Right renal pelvis (tissue), 4 donors: ENCODE data around the gene RAD51B. TPM values are rescaled to one million over a fixed set of nuclear protein-coding genes. Genes with fewer than 3 reads are reported as not detected.
"Not testable (repeated sequence)": the region's sequence is repeated elsewhere in the genome, so short reads cannot be mapped to it uniquely, and the experiment has no call there.

Experiments used
- DNase-seq, 4 donors: peaks; one replicate each; pipeline ENCODE4 v3.0.0-alpha.2; 2013; ENCODE audit warnings: low read depth in 4 of 4, low spot score in 3 of 4, missing footprints in 1 of 4
- polyA plus RNA-seq, 4 donors: library from polyadenylated mRNA; unstranded; fragments of 120-200 nt; gene quantifications; one replicate each; pipeline ENCODE4 v1.2.1, GENCODE V29; 2013; ENCODE audit not compliant: insufficient read length in 4 of 4

RAD51B gene
- polyA plus RNA-seq, 4 donors = 10.7 to 11.6 (median 11.3) TPM

DNA sequence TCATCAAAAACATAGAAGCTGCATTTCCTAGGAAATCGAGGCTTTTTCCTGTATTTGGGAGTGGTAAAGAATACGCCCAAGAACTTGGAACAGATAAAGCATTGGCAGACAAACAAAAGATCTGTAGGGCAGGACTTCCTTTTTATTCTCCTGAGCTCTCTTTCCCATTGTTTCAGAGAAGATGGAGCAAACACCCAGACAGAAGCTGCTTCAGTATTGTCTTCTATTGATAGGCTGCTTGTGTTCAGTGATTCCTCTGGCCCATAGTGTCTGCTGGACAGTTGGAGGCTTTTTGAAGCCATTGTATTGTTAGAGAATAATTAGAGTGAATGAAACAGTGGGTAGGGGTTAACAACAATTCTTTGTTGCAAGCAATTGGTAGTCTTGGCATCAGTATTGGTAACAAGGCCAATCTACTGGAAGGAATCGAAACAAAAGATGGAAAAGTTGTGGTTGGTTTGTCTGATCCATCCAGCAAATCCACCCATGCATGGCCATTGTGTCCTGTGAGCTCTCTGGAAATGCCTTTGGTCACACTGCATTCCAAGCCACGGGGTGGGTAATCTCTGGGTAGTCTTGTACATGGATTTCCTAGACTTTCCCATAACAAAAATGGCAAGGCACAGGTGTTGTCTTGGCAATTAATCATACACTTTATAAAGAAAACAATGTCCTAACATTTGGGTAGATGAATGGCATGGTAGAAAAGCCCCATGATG lies 424.8 kb downstream of the RAD51B start:
- no peak for DNase-seq

DNA sequence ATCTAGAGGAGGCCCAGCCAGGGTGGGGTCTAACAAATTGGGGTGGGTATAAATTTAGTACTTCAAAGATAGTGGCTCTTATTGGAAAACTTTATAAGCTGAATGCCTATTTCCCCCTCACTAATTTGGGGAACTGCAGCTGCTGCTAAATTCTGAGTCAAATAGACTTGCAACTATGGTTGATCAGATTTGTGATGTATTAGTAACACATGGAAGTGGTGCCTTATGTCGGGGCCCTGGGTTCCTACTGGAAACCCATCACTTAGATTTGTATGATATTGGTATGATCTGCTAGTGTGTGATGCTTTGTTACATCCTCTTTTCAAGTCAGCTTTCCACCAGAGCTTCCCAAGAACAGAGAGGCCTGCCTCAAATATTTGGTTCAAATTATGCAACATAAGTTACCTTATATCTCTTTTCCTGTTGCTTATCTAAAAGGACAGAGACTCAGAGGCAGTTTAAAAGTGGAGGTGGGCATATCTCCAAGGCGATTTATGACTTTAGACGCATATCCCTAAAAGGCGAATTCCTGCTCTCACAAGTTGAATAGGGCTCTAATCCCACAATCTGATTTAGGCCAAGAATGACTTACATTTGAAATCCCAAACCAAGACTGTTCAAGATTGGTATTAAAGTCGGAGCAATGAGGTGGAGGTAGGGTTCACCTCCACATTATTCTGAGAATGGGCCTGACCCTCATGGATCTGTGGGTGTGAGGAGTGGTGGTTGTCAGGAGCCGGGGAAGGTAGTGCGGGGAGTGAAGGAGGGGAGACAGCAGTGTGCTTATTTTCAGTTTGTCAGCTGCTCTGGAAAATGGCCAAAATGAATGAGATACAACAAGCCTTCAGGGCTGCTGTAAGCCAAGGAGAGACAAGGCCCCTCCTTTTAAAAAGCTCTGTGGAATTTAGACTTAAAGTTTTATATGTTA lies 425.8 kb downstream of the RAD51B start:
- no peak for DNase-seq

DNA sequence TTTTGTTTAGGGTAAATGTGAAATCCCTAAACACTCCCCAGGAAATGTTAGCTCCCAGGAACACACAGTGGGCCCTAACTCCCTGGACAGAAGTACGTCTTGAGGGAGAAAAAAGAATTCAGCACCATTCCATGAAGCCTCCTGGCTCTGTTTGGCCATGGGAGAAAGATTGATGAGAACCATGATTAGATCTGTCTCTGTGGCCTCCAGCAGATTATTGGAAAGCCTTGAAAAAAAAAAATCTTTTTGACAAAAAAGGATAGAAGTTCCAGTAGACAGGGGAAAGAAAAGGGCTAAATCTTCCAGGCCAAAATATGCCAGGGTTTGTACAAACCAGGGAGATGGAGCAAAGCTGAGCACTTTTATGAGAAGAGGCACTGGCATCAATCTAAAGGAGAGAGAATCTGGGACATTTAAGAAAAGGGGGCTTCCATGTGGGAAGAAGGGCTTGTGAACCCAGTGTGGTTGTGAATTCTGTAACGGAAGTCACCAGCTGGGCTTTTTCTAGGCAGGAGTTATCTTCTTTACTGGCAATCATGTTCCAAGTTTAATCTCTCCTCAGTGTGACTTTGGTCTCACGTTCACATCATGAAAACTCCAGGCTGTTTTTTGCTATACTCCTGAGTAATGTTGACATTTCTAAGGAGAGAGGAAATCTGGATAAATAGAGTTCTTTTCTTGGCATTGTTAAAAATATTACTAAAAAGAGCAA lies 426.7 kb downstream of the RAD51B start:
- DNase-seq = no peak

DNA sequence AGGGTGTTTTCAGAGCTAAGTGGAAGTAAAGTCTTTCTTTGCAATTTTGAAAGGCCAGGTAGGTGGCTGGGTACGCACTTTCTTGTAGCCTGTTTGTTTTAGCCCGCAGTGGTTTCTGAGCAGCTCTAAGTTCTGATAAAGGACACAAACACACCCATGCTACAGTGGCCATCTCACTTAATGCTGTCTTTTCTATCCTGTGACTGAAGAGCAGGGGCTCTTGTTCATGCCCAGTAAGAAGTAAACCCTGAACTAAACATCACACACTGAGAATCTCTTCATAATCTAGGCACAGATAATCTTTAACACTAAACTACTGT lies 427.2 kb downstream of the RAD51B start:
- DNase-seq = no peak

GRCh38 chr14:68247274-68247673 lies 427.7 kb downstream of the RAD51B start:
- no peak for DNase-seq

- no peak for DNase-seq
These were observed 428.2 kb downstream of the RAD51B start for GRCh38 chr14:68247676-68248268.

DNA sequence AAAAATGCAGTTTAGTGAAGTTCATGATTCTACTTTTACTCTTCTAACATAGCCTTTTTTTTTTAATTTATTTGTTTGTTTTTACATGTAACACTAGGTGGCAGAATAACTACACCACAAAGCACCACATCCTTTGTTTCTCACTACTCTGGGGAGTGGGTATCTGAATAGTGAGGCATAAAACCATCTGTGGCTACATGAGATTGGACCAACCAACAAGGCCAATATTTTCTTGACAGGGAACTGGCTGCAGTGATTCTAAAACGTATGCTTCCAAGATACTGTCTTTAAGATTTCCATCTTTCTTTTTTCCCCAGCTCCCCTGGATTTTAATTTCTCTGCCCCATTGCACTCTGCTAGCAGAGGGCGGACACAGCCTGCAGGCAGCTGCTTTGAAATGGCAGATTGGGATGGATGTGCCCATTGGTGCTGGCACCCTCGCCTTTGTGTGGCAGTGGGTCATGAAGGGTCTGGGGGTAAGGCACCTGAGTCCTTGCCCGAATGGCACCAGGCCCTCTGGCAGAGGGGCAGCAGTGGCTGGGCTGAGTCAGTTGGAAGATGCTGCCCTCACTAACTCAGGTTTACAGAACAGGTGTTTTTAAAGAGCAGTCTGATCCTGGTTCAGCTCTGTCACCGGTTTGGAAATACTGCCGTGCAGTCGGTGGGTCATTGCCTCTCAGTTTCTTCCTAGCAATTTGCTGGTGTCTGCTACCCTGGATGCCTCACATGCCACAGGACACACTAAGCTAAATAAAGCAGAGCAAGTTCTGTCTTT lies 429.1 kb downstream of the RAD51B start:
- no peak for DNase-seq

DNA sequence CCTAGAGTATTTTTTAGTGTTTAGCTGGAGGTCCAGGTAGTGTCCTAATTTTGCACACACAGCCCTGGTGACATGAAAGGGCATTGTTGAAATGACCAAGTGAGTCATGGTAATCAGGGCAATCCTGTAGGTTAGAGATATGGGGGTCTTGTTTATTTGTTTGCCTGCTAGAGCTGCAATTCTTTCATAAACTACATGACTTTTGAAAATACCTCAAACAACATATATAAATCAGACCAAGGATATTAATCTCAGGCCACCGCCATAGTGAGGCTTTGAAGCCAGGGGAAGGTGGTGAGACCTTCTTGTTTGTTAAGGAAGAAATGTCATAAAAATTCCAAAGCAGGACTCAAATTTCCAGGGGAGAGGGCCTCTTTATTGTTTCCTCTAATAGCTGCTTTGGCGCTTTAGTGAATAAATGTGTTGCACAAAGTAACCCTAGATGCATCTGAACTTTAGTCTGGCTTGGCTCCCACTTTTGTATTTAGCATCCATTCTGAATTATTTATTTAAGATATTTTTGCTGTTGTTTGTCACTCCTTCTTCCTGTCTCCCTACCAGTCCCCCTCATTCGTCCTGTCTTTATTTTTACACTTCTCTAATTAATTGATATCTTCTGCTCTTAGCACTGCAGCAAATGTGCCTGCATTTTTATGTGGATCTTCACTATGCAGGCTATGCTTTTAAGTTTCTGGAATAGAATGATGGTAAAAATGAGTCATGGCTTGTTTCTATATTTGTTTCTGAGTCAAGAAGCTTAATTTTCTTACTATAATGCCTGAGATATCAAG lies 430.3 kb downstream of the RAD51B start:
- DNase-seq = no peak

DNA sequence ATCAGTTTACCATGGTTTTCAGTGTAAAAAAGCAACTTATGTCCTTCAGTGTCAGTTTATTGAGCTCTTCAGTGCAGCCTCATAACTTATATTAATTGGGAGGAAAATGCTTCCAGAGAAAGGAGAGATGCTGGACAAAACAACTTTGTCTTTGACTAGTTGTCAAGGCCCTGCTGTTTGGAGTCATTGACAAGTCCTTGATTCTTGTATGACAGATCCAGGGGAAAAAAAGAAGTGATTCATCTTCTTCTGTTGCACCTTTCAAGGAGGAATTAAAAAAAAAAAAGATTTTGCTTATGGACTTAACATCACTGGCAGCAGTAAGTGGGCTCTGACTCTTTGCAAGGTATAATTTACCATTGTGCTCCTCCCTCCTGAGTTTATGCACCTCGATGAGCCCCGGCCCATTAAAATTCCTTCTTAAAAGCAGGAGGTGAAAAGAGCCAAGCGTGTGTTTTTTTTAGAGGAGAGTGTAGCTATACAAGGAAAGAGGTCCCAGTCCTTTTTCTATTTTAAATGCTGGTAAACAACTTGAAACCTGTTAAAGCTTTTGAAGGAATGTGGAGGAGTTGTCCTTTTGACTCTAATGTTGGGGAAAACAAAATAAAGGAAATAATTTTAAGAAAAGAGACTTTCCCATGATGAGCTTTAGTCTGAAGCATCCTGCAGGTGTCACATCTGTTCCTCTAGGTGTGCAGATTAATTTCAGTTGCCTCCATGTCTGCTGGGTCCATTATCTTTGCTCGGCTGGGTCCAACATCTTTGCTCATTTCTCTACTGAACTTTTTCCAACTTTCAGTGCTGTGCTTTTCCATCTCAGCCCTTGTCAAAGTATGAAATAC lies 431.6 kb downstream of the RAD51B start:
- DNase-seq = no peak

DNA sequence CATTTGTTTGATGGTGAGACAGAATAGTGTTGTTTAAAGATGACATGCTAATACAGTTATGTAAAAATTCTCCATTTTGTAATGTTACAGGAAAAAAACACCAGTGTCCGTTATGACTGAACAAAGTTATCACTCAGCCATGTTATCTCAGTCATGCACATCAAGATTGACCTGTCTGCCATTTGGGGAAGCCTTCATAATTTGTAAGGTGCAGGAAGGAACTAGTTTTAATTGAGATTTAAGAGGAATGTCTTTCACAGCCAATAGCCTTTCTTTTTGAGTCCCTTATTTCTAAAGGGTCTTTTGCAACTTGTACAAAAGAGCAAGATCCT lies 432.2 kb downstream of the RAD51B start:
- no peak for DNase-seq

- DNase-seq = no peak
These were observed 433.7 kb downstream of the RAD51B start for GRCh38 chr14:68253160-68253780.

DNA sequence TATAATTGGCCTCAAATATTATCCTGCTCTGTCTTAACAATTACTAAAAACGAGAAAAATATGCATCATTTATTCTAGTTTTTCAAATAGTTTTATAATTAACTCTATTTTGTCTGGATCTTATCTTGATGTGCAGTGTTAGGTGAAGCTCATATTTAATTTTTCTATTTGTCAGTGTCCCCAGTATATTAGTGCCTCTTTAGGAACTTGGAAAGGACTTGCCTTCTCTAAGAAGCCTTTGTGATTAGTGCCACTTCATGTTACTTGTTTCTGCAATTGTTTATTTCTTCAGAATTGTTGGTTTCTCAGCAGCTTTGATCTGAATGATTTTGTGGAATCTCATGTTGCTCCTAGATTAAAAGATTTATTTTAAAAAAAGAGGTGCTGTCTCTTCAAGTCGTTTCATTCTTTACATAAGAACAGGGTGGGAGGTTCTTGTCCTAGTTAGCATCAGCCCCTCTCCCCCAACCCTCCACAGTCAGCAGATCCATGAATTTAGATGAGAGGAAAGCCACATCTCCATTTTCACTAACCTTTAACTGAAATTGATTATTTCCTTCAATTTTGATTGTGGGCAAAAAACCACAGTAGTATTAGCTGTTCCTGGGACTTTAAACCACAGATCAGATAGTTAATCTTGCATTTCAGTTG lies 434.4 kb downstream of the RAD51B start:
- DNase-seq = no peak

DNA sequence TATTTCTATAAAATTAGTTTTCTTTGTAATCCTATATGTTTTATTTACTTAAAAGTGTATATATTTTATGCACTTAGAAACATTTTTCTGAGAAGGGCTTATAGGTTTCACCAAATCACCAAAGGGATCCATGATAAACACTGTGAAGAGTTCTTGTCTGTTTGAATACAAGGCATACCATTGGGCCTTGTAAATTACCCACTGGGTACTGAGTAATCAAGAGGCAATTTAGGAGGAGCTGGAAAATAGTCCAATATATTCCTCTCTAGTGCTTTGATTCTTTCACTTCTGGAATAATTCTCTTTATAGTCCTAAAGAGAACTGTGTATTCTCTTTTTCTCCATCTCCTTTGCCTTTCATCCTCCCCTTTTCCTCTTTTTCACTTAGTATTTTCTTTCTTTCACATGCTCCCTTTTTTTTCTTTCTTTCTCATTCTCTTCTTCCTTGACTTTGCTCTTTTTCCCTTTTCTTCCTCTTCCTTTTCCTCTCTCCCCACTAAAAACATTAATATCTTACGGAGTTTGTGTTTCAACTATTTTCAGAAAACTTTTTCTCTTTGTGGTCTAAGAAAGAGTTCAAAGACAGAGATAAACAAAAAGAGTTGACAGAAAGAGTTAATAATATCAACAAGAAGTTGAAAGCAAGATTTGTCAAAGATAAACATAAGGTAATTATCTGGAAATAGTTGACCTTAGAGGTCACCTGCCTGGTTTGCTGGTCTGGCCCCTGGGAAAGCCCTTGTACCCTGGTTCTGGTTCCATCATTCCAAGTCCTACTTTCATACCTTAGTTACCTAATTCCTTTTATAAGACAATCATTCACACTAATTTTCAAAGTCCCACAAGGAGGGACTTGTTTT lies 435.3 kb downstream of the RAD51B start:
- no peak for DNase-seq

- no peak for DNase-seq
These were observed 436.2 kb downstream of the RAD51B start for GRCh38 chr14:68255693-68256178.

GRCh38 chr14:68257969-68258368 lies 438.4 kb downstream of the RAD51B start:
- DNase-seq = no peak

DNA sequence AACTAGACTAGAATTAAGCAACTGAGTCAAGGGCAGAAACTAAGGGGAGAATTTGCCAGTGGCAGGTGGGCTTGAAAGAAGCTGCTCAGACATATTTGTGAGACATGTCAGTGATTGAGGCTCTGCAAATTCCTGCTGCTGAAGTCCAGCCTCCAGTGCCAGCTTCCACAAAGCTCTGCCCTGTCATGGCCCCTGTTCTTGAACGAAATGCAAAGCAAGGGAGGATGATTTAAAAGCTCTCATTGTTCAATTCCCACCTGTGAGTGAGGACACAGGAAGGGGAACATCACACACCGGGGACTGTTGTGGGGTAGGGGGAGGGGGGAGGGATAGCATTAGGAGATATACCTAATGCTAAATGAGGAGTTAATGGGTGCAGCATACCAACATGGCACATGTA lies 439.4 kb downstream of the RAD51B start:
- DNase-seq = not testable (repeated sequence)

DNA sequence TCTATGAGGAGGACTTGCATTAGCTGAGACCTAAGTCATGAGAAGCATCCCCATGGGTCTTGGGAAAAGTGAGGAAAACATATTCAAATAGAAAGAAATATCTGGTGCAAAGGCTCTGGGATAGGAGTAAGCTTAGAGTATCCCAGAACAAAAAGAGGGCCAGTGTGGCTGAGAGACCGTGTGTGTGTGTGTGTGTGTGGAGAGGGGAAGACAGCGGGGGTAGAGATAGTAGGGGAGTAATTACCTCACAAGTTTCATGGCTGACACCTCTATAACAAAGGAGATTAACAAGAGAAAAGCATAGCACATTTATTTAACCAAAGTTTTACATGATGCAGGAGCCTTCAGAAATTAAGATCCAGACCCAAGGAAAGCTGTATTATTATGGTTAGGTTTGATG lies 440.5 kb downstream of the RAD51B start:
- DNase-seq = no peak
